ENCODE measurements around the gene TMEM131.
A peak's percentile ranks its signal among the peaks of the same experiment; 100 is the strongest.
"Not testable (repeated sequence)": the region's sequence is repeated elsewhere in the genome, so short reads cannot be mapped to it uniquely, and the experiment has no call there.

The TMEM131 gene

GRCh38 chr2:97853057-97853456 lies 142.7 kb downstream of the TMEM131 start:
- DNase-seq = not testable (repeated sequence)

DNA sequence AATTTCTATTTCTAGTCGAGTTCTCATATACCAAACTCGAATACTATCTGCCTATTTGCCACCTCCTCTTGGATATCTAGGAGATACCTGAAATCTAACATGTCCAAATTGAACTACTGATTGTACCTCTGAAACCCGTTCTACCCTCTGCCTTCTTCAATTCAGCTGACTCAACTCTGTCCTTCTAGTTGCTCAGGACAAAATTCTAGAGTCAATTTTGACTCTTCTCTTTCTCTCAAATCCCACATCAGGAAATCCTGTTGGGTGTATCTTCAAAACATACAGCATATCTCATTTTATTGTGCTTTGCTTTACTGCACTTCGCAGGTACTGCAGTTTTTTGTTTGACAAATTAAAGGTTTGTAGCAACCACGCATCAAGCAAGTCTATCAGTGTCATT lies 144.6 kb downstream of the TMEM131 start:
- DNase-seq = no peak

GRCh38 chr2:97849881-97850528 lies 145.7 kb downstream of the TMEM131 start:
- no peak for DNase-seq

GRCh38 chr2:97848306-97848705 lies 147.4 kb downstream of the TMEM131 start:
- no peak for DNase-seq

GRCh38 chr2:97846716-97847115 lies 149.0 kb downstream of the TMEM131 start:
- DNase-seq = not testable (repeated sequence)

GRCh38 chr2:97845818-97846217 lies 149.9 kb downstream of the TMEM131 start:
- no peak for DNase-seq

GRCh38 chr2:97845133-97845532 lies 150.6 kb downstream of the TMEM131 start:
- DNase-seq = no peak

DNA sequence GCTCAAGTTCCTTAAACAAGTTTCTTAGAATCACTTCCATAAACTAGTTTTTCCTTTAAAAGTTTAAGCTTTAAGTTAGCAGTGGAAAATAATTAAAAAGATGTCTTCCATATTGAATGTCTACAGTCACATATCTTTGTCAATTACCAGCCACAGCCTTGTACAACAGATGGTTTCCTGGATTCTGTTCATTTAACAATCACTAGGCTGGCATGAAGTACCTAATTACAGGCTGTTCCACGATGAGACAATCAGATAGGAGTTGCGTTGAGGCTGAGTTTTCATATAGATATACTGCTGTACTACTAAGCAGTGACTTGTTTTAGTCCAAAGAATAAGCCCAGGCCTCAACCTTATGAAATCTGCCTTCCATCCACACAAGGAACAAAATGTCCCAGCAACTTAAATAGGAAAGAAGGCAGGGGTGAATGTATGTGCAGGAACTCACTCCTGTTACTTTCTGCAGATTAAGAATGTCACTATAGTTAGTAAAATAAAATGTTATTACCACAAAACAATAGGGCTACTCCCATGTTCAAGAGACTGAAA lies 151.4 kb downstream of the TMEM131 start:
- DNase-seq = no peak

- no peak for DNase-seq
Observed at GRCh38 chr2:97840198-97840597, 155.6 kb downstream of the TMEM131 start.

DNA sequence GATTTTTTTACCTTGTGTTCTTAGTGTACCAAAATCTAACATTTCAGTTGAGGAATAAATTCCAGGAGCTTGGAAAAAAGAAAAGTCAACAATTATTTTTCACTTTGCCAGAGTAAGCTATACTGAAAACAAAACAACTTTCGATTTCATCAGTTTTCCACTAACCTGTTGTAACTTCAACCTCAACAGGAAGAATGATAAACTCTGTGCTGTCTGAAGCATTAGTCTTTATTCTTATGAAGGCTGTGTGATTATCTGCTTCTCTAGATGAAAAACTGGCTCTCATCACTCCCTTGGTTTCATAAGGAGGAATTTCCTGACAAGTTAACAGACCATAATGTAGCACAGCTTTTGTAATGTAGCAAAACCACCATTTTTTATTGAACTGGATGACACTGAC lies 161.1 kb downstream of the TMEM131 start:
- no peak for DNase-seq

- no peak for DNase-seq
Observed at GRCh38 chr2:97831121-97831520, 164.6 kb downstream of the TMEM131 start.

GRCh38 chr2:97829255-97829654 lies 166.5 kb downstream of the TMEM131 start:
- DNase-seq = not testable (repeated sequence)

DNA sequence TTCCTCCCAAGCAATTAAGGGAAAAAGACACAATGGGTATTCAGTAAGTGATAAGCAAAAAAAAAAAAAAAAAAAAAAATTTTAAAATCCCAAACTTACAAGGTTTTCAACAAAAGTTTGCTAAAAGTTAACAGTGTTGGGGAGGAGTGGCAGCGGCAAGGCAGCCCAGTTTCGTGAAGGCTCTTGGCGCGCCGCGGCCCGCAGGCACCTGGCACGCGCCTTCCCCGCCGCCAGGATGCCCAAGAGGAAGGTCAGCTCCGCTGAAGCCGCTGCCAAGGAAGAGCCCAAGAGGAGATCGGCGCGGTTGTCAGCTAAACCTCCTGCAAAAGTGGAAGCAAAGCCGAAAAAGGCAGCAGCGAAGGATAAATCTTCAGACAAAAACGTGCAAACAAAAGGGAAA lies 168.7 kb downstream of the TMEM131 start:
- not testable (repeated sequence) for DNase-seq

- not testable (repeated sequence) for DNase-seq
Observed at GRCh38 chr2:97826266-97826847, 169.4 kb downstream of the TMEM131 start.

DNA sequence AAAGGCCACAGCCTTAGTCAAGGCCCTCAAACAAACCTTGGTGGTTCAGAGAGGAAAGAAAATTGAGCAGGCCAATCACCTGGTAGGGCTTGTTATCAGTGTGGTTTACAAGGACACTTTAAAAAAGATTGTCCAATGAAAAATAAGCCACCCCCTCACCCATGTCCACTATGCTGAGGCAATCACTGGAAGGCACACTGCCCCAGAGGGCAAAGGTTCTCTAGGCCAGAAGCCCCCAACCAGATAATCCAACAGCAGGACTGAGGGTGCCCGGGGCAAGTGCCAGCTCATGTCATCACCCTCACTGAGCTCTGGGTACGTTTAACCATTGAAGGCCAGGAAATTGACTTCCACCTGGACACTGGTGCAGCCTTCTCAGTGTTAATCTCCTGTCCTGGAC lies 171.7 kb downstream of the TMEM131 start:
- DNase-seq = not testable (repeated sequence)

GRCh38 chr2:97821862-97822261 lies 173.9 kb downstream of the TMEM131 start:
- not testable (repeated sequence) for DNase-seq

DNA sequence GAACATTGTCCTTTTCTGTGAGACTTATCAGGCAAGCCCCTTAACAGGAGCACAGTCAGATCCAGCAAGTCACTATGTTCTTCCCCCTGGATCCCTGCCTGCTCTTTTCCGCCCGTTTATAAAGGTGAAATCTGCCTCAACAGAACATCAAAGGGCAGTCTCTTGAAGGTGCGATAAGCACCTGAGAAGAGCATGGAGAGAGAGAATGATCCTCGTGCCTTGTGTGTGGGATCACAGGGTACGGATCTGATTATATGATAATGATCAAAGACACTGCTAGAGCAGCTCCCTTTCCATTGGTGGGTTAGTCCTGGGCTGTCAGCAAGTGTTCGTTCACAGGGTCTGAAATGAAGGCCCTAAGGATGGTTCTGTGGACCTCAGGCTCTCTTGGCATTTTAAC lies 176.0 kb downstream of the TMEM131 start:
- no peak for DNase-seq

GRCh38 chr2:97816411-97816810 lies 179.3 kb downstream of the TMEM131 start:
- no peak for DNase-seq

- no peak for DNase-seq
Observed at GRCh38 chr2:97812931-97813330, 182.8 kb downstream of the TMEM131 start.

DNA sequence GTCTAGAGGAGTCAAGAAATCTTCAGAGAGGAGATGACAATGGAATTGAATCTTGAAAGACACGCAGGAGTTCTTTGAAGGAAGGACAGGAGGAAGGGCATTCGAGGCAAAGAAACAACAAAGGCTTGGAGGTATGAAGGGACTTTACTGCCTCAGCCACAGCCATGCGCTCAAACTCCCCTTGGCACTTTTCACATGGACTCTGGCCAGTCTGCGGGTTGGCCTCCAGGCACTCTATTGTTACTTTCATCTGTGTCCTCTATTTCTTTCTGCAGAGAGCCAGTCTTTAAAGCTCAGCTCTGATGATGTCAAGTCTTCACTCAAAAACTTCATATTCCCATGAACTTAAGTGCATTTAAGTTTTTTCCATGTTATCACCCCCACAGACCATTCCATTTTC lies 186.9 kb downstream of the TMEM131 start:
- no peak for DNase-seq

GRCh38 chr2:97806738-97807618 lies 188.8 kb downstream of the TMEM131 start:
- peak; percentile 25 for DNase-seq

GRCh38 chr2:97805776-97806175 lies 190.0 kb downstream of the TMEM131 start:
- DNase-seq = no peak

DNA sequence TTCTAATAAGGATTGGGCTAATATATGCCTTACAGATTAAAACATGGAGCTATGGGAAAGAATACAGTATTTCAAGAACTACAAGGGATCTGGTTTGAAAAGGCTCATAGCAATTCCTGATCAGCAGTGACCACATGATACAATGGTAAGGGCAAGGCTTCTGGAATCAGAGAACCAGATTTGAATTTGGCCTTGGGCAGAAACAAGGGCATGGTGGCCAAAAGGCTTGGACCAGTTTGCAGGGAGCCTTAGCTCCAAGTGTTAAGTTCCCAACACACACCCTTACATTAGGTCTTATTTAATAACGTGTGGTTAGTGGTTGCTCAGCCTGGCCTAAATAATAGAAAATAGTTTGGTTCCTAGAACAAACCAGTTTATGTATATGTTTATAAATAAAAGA lies 194.7 kb downstream of the TMEM131 start:
- no peak for DNase-seq

DNA sequence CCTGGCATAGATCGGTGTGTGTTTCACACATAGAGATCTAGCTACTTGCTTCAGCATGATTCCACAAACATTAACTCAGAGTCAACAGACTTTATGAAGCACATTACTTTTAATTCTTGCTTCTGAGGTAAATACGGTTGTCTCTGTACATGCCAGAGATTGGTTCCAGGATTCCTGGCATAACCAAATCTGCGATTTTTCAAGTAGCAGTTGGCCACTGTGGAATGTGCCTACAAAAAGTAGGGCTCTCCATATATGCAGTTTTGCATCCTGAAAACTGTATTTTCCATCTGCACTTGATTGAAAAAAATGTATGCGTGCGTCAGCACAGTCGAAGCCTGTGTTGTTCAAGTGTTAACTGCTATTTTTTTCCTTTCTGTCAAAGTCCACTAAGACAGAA lies 197.3 kb downstream of the TMEM131 start:
- DNase-seq = no peak

Measured in NCI-H1436 treated with DMSO at 0.1 percent for 48 hours (cell line).